Astrocyte (in vitro differentiated cells and primary cell): ENCODE results near the gene MGAT3. TPM values are rescaled to one million over a fixed set of nuclear protein-coding genes. Genes with fewer than 3 reads are reported as not detected.

Source experiments
- DNase-seq: peaks from one replicate; pipeline ENCODE4 v3.0.0-alpha.2; 2010; ENCODE audit warnings: low read depth
- FAIRE-seq: peaks from 2 replicates; lab custom pipeline; 2011; peaks lifted over from hg19 to GRCh38; lab: Jason Lieb, UNC
- H2AFZ ChIP-seq: 2 replicates; pipeline ENCODE4 v1.6.0; 2012; ENCODE audit warnings: low read depth, low read length, inconsistent platforms
- H3K27ac ChIP-seq: 2 replicates; pipeline ENCODE4 v1.5.1; 2011; ENCODE audit warnings: low read depth, low read length, inconsistent platforms
- H3K27me3 ChIP-seq: 2 replicates; pipeline ENCODE4 v1.6.0; 2011; ENCODE audit warnings: low read length, inconsistent platforms; ENCODE audit not compliant: insufficient read depth
- H3K36me3 ChIP-seq: 2 replicates; pipeline ENCODE4 v1.5.1; 2011; ENCODE audit warnings: low read length, inconsistent platforms; ENCODE audit not compliant: insufficient read depth
- H3K4me1 ChIP-seq: 2 replicates; pipeline ENCODE4 v1.5.1; 2011; ENCODE audit warnings: low read length, inconsistent platforms; ENCODE audit not compliant: insufficient read depth
- H3K4me2 ChIP-seq: 2 replicates; pipeline ENCODE4 v1.6.0; 2012; ENCODE audit warnings: low read length, inconsistent platforms
- H3K4me3 ChIP-seq: 2 replicates; pipeline ENCODE4 v1.5.1; 2011; ENCODE audit warnings: low read depth, mild to moderate bottlenecking, low read length, inconsistent platforms; ENCODE audit not compliant: insufficient read depth
- H3K79me2 ChIP-seq: 2 replicates; pipeline ENCODE4 v1.6.0; 2012; ENCODE audit warnings: mild to moderate bottlenecking, low read length, inconsistent platforms; ENCODE audit not compliant: insufficient read depth
- H3K9ac ChIP-seq: 2 replicates; pipeline ENCODE4 v1.6.0; 2012; ENCODE audit warnings: mild to moderate bottlenecking, low read length, inconsistent platforms
- H3K9me3 ChIP-seq: 2 replicates; pipeline ENCODE4 v1.5.1; 2012; ENCODE audit warnings: low read depth, mild to moderate bottlenecking, low read length, inconsistent platforms; ENCODE audit not compliant: insufficient read depth
- H4K20me1 ChIP-seq: 2 replicates; pipeline ENCODE4 v1.6.0; 2012; ENCODE audit warnings: low read length, inconsistent platforms; ENCODE audit not compliant: insufficient read depth
- H3K27ac Mint-ChIP-seq: one replicate; pipeline ENCODE4 v1.8.0; 2021; ENCODE audit warnings: mild to moderate bottlenecking, mixed read lengths; ENCODE audit not compliant: unreplicated experiment
- H3K27me3 Mint-ChIP-seq: one replicate; pipeline ENCODE4 v1.8.0; 2021; ENCODE audit warnings: low read depth, mixed read lengths; ENCODE audit not compliant: unreplicated experiment
- H3K36me3 Mint-ChIP-seq: one replicate; pipeline ENCODE4 v1.8.0; 2021; ENCODE audit warnings: low read depth, mixed read lengths; ENCODE audit not compliant: unreplicated experiment
- H3K4me1 Mint-ChIP-seq: one replicate; pipeline ENCODE4 v1.8.0; 2021; ENCODE audit warnings: low read depth, mixed read lengths; ENCODE audit not compliant: unreplicated experiment
- H3K4me3 Mint-ChIP-seq: one replicate; pipeline ENCODE4 v1.8.0; 2021; ENCODE audit warnings: mild to moderate bottlenecking, moderate library complexity, mixed read lengths; ENCODE audit not compliant: unreplicated experiment
- H3K9me3 Mint-ChIP-seq: one replicate; pipeline ENCODE4 v1.8.0; 2021; ENCODE audit warnings: mild to moderate bottlenecking, mixed read lengths; ENCODE audit not compliant: unreplicated experiment
- EZH2 ChIP-seq: IDR thresholded peaks from 2 replicates; pipeline ENCODE4 v1.6.1; 2012; ENCODE audit warnings: mild to moderate bottlenecking, low read length, inconsistent platforms; ENCODE audit not compliant: insufficient read depth
- total RNA-seq: library from RNA; stranded (reverse); gene quantifications from 2 replicates; pipeline ENCODE4 v1.2.1, GENCODE V29; 2021
- TF ChIP-seq, protein P1 (sequence below): IDR thresholded peaks from 2 replicates; pipeline ENCODE4 v1.5.1; 2011; ENCODE audit warnings: low read depth, mild to moderate bottlenecking, inconsistent platforms, low read length, moderate library complexity; ENCODE audit not compliant: insufficient read depth

MGAT3 gene
- total RNA-seq, 1 donor from 2014 or later, result 7.9 TPM

DNA sequence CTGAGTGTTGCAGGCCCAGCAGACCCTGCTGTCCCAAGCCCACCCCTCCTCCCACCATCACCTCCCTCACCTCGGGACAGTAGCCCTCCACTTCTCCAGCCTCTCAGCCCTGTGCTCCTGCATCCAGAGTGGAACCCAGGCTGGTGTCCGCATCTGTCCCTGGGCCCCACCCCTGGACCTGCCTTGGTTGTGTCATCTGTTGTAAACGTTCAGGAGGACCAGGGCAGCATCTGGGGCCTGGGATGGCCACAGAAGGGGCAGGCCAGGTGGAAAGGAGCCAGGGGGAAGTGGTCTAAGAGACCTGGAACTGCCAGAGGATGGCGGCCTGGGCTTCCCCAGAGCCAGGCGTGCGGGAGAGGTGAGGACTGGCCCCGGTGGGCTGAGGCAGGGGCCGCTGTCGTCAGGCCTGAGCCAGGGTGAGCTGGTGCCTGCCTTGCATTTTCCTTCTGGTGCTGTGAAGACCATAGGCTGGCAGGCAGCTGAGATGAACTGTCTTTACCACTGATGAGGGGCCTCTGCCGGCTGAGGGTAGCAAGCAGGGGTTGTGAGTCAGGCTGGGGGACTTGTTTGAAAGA is 26.1 kb upstream of the MGAT3 start:
- H4K20me1 ChIP-seq, result no peaks in the 10 kb centered on the region
- DNase-seq, result no peak
- H3K4me2 ChIP-seq, result no peak overlapping the region
- no peak overlapping the region for H3K27ac Mint-ChIP-seq
- H3K27ac ChIP-seq, result peak overlapping the region; percentile 71
- H3K36me3 ChIP-seq, result no peaks in the 10 kb centered on the region
- no peak overlapping the region for H3K4me3 Mint-ChIP-seq
- H3K4me3 ChIP-seq, result no peak overlapping the region
- no peak for FAIRE-seq
- no peak overlapping the region for H2AFZ ChIP-seq
- H3K27me3 ChIP-seq, result no peaks in the 10 kb centered on the region
- peaks cover 3% of the 10 kb centered on the region for H3K4me1 Mint-ChIP-seq
- no peaks in the 10 kb centered on the region for H3K79me2 ChIP-seq
- TF ChIP-seq, protein P1, sequence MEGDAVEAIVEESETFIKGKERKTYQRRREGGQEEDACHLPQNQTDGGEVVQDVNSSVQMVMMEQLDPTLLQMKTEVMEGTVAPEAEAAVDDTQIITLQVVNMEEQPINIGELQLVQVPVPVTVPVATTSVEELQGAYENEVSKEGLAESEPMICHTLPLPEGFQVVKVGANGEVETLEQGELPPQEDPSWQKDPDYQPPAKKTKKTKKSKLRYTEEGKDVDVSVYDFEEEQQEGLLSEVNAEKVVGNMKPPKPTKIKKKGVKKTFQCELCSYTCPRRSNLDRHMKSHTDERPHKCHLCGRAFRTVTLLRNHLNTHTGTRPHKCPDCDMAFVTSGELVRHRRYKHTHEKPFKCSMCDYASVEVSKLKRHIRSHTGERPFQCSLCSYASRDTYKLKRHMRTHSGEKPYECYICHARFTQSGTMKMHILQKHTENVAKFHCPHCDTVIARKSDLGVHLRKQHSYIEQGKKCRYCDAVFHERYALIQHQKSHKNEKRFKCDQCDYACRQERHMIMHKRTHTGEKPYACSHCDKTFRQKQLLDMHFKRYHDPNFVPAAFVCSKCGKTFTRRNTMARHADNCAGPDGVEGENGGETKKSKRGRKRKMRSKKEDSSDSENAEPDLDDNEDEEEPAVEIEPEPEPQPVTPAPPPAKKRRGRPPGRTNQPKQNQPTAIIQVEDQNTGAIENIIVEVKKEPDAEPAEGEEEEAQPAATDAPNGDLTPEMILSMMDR, result no peak
- no peak for TF ChIP-seq EZH2
- peak overlapping the region; percentile 65 for H3K9ac ChIP-seq
- no peaks in the 10 kb centered on the region for H3K9me3 ChIP-seq
- peaks cover 27% of the 10 kb centered on the region for H3K4me1 ChIP-seq
- H3K27me3 Mint-ChIP-seq, result no peaks in the 10 kb centered on the region
- no peaks in the 10 kb centered on the region for H3K9me3 Mint-ChIP-seq
- peaks cover 8% of the 10 kb centered on the region for H3K36me3 Mint-ChIP-seq

DNA sequence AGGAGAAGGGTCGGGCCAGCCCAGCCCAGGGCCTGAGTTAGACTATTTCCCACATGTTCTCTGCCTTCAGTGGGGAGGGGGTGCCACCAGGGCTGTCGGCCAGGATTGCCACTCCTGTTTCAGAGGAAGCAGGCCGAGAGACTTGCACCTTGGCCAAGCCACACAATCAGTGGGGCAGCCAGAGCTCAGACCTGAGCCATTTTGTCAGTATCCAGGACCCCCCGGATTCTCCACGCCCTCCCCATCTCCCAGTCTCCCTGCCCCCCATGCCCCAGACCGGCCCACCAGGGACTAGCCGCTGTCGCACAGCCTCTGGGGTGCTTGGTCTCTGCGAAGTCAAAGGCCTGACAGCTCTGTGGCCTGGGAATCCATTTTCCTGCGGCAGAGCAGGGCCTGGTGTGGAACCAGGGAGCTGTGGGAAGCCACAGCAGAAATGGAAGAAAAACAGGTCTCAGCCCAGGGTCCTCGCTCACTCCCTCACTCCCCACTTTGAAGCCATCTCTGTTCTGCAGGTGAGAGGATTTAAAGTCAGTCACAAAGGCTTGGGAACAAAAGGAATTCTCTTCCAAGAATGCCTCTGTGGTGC is 25.5 kb upstream of the MGAT3 start:
- Histone ChIP-seq H2AFZ (no peak overlapping the region), H4K20me1 (no peaks in the 10 kb centered on the region), H3K79me2 (no peaks in the 10 kb centered on the region), H3K9me3 (no peaks in the 10 kb centered on the region), H3K4me1 (peaks cover 27% of the 10 kb centered on the region), H3K36me3 (no peaks in the 10 kb centered on the region), H3K9ac (peak overlapping the region; percentile 65), H3K27ac (peak overlapping the region; percentile 71), H3K4me3 (no peak overlapping the region), H3K4me2 (peak overlapping the region; percentile 44), H3K27me3 (no peaks in the 10 kb centered on the region)
- TF ChIP-seq EZH2, result no peak
- TF ChIP-seq, protein P1, result no peak
- Mint-ChIP-seq H3K27ac (no peak overlapping the region), H3K36me3 (peaks cover 8% of the 10 kb centered on the region), H3K9me3 (no peaks in the 10 kb centered on the region), H3K27me3 (no peaks in the 10 kb centered on the region), H3K4me1 (peaks cover 3% of the 10 kb centered on the region), H3K4me3 (no peak overlapping the region)
- DNase-seq (no peak), FAIRE-seq (no peak)

DNA sequence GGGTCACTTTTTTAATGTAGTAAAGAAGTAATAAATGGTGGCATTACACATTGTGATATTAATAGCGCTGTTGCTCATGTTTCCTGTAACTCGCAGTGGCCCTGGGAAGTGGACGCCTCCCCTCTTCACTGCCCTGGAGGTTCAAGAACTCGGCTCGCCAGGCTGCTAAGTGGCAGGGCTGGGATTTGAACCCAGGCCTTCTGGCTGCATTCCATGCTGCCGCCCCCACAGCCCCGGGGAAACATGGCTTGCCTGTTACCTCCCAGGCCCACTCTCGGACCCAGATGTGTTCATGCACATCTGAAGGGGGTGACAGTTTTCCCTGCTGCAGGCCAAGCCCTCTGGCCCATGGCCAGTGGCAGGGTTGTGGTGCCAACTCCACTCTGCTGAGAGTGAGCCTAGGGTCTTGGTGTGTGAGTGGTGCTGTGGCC is 25.0 kb upstream of the MGAT3 start:
- H3K36me3 ChIP-seq, result no peaks in the 10 kb centered on the region
- H4K20me1 ChIP-seq, result no peaks in the 10 kb centered on the region
- no peak for TF ChIP-seq EZH2
- TF ChIP-seq, protein P1, result no peak
- Mint-ChIP-seq H3K9me3 (no peaks in the 10 kb centered on the region), H3K27me3 (no peaks in the 10 kb centered on the region), H3K36me3 (peaks cover 8% of the 10 kb centered on the region), H3K4me3 (no peak overlapping the region), H3K4me1 (peaks cover 3% of the 10 kb centered on the region), H3K27ac (no peak overlapping the region)
- peak overlapping the region; percentile 65 for H3K9ac ChIP-seq
- H3K79me2 ChIP-seq, result no peaks in the 10 kb centered on the region
- DNase-seq (peak; percentile 13), FAIRE-seq (no peak)
- H3K9me3 ChIP-seq, result no peaks in the 10 kb centered on the region
- H2AFZ ChIP-seq, result no peak overlapping the region
- no peaks in the 10 kb centered on the region for H3K27me3 ChIP-seq
- H3K4me1 ChIP-seq, result peaks cover 27% of the 10 kb centered on the region
- H3K4me2 ChIP-seq, result peak overlapping the region; percentile 44
- H3K4me3 ChIP-seq, result no peak overlapping the region
- H3K27ac ChIP-seq, result peak overlapping the region; percentile 71
